ENCODE measurements around the gene MYCN.

The MYCN gene

GRCh38 chr2:15986644-15987043 lies 46.3 kb downstream of the MYCN start:
- no peaks in the 10 kb centered on the region for H3K36me3 Mint-ChIP-seq
- no peak for ATAC-seq (replicated peaks)
- no peak for DNase-seq
- no peaks in the 10 kb centered on the region for H3K9me3 Mint-ChIP-seq
- H3K4me1 Mint-ChIP-seq: no peaks in the 10 kb centered on the region
- peaks cover 0 to 5% of the 10 kb centered on the region in 2 donors for H3K27me3 Mint-ChIP-seq
- no peak overlapping the region for H3K27ac Mint-ChIP-seq
- no peak overlapping the region for H3K4me3 Mint-ChIP-seq

GRCh38 chr2:15988733-15989132 lies 48.4 kb downstream of the MYCN start:
- Mint-ChIP-seq H3K36me3 (no peaks in the 10 kb centered on the region), H3K9me3 (no peaks in the 10 kb centered on the region), H3K27me3 (peaks cover 0 to 5% of the 10 kb centered on the region in 2 donors), H3K4me3 (no peak overlapping the region), H3K4me1 (no peaks in the 10 kb centered on the region), H3K27ac (no peak overlapping the region)
- no peak for DNase-seq
- no peak for ATAC-seq (replicated peaks)

GRCh38 chr2:15989559-15989958 lies 49.2 kb downstream of the MYCN start:
- Mint-ChIP-seq H3K36me3 (no peaks in the 10 kb centered on the region), H3K27ac (no peak overlapping the region), H3K4me1 (no peaks in the 10 kb centered on the region), H3K9me3 (peaks cover under 1 to 1% of the 10 kb centered on the region in 2 donors), H3K27me3 (peaks cover 0 to 5% of the 10 kb centered on the region in 2 donors), H3K4me3 (no peak overlapping the region)
- ATAC-seq (replicated peaks): no peak
- DNase-seq: no peak

- Mint-ChIP-seq H3K4me3 (no peak overlapping the region), H3K9me3 (peaks cover 1 to 5% of the 10 kb centered on the region in 2 donors), H3K27ac (no peak overlapping the region)
Measured at GRCh38 chr2:15990151-15991101, 50.1 kb downstream of the MYCN start.

GRCh38 chr2:15991231-15991630 lies 50.9 kb downstream of the MYCN start:
- DNase-seq (no peak), ATAC-seq (replicated peaks) (no peak)
- Mint-ChIP-seq H3K4me1 (no peaks in the 10 kb centered on the region), H3K9me3 (peaks cover 1 to 5% of the 10 kb centered on the region in 2 donors), H3K27me3 (peaks cover 0 to 5% of the 10 kb centered on the region in 2 donors), H3K36me3 (no peaks in the 10 kb centered on the region), H3K27ac (no peak overlapping the region), H3K4me3 (no peak overlapping the region)

More at GRCh38 chr2:15990151-15991101, 50.1 kb downstream of the MYCN start:
- Mint-ChIP-seq H3K4me1 (no peaks in the 10 kb centered on the region), H3K36me3 (no peaks in the 10 kb centered on the region), H3K27me3 (peaks cover 0 to 5% of the 10 kb centered on the region in 2 donors)
- no peak for DNase-seq
- ATAC-seq (replicated peaks): no peak

GRCh38 chr2:15992457-15993231 lies 52.3 kb downstream of the MYCN start:
- ATAC-seq (replicated peaks) (no peak), DNase-seq (no peak)
- peaks cover 0 to 5% of the 10 kb centered on the region in 2 donors for H3K27me3 Mint-ChIP-seq
- H3K36me3 Mint-ChIP-seq: no peaks in the 10 kb centered on the region
- H3K4me1 Mint-ChIP-seq: no peaks in the 10 kb centered on the region
- H3K9me3 Mint-ChIP-seq: peaks cover 3 to 5% of the 10 kb centered on the region in 2 donors
- H3K4me3 Mint-ChIP-seq: no peak overlapping the region
- no peak overlapping the region for H3K27ac Mint-ChIP-seq

- Mint-ChIP-seq H3K4me3 (no peak overlapping the region), H3K4me1 (no peaks in the 10 kb centered on the region), H3K9me3 (peaks cover 3 to 5% of the 10 kb centered on the region in 2 donors), H3K36me3 (no peaks in the 10 kb centered on the region), H3K27me3 (peaks cover 0 to 5% of the 10 kb centered on the region in 2 donors), H3K27ac (no peak overlapping the region)
- ATAC-seq (replicated peaks): no peak
- DNase-seq: no peak
Measured at GRCh38 chr2:15993232-15993610, 52.9 kb downstream of the MYCN start.

- Mint-ChIP-seq H3K27ac (no peak overlapping the region), H3K36me3 (no peaks in the 10 kb centered on the region), H3K27me3 (peaks cover 0 to 5% of the 10 kb centered on the region in 2 donors), H3K4me3 (no peak overlapping the region), H3K4me1 (no peaks in the 10 kb centered on the region), H3K9me3 (peaks cover 3 to 5% of the 10 kb centered on the region in 2 donors)
- ATAC-seq (replicated peaks) (no peak), DNase-seq (no peak)
Measured at GRCh38 chr2:15993666-15994065, 53.3 kb downstream of the MYCN start.

- ATAC-seq (replicated peaks): no peak
- H3K4me1 Mint-ChIP-seq: no peaks in the 10 kb centered on the region
- H3K36me3 Mint-ChIP-seq: no peaks in the 10 kb centered on the region
- no peak for DNase-seq
- H3K9me3 Mint-ChIP-seq: peaks cover 3 to 5% of the 10 kb centered on the region in 2 donors
- H3K4me3 Mint-ChIP-seq: no peak overlapping the region
- peaks cover 0 to 10% of the 10 kb centered on the region in 2 donors for H3K27me3 Mint-ChIP-seq
- H3K27ac Mint-ChIP-seq: no peak overlapping the region
Measured at GRCh38 chr2:15995603-15996002, 55.3 kb downstream of the MYCN start.

Measured in stimulated activated naive B cell treated with anti-CD40 and anti-IgM and Interleukin-4, amounts not matched to agents 10 μg/mL and 1 μg/mL and 100 μg/mL, for 72 hours (primary cell).